Pons (tissue), 1 donor: ENCODE measurements around the gene SUMO2.
"Not testable (repeated sequence)": the region's sequence is repeated elsewhere in the genome, so short reads cannot be mapped to it uniquely, and the experiment has no call there.

Source experiments
- DNase-seq: peaks from one replicate; pipeline ENCODE4 v3.0.0-alpha.2; 2016; ENCODE audit warnings: low spot score

Gene SUMO2

DNA sequence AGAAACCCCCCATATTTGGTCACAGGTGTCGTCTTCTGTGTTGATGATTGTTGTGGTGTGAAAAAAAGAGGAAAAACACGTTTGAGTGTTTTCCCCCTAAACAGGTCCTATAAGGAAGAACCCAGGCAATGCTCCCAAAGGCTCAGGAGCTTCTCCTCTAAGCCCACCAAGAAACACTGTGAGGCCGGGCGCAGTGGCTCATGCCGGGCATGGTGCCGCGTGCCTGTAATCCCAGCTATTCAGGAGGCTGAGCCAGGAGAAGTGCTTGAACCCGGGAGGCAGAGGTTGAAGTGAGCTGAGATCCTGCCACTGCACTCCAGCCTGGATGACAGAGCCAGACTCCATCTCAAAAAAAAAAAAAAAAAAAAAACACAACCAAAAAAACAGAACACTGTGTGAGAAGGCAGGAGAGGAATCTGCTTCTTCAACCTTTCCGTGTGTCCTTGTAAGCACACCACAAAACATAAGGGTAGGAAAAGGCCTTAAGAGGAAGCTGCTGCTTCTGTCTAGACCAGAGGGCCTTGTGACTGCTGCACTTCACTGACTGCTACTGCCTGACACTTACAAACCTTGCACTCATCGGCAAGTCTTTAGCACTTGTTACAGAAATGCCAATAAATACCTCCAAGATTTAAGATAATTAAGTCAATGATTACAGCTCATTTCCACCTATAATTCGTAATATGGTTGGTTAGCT lies 37.8 kb downstream of the SUMO2 start:
- DNase-seq: peak; percentile 54

- no peak for DNase-seq
Measured at GRCh38 chr17:75142236-75142971, 40.4 kb downstream of the SUMO2 start.

- DNase-seq: no peak
Measured at GRCh38 chr17:75138519-75138918, 44.2 kb downstream of the SUMO2 start.

GRCh38 chr17:75137762-75138161 lies 45.0 kb downstream of the SUMO2 start:
- DNase-seq: not testable (repeated sequence)

DNA sequence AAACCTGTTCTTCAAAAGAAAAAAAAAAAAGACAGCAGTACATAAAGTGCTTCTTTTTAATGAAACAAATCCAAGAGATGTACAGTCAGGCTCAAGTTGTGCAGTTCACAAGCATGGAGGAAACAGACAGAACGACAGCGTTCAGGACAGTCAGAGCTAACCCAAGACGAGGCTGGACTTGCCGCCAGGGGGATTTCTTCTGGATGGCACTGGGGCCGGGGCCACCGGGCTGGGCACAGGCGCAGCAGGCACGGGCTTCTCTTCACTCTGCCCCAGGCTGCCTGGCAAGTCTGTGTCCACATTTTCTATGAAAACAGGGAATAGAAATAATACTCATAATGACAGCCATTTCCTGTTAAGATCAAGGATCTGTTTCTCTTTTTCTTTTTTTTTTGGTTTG lies 46.8 kb downstream of the SUMO2 start:
- DNase-seq: no peak

DNA sequence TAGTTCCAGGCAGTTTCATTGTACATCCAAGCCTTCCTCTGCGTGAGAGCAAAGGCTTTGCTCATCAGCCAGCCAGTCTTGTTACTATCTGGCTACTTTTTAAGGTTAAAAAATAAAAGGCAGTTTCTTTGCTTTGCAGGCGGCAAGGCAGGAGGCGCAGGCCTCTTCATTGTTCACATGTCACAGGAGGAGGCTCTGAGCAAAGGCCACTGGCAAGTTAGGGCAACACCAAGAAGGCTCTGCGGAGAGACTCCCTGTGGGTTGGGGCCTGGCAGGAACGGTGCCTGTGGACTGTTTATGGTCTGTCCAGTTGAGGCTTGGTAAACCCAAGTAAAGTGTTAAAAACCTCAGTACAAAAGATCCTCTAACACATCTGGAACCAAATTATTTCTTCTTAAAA lies 47.3 kb downstream of the SUMO2 start:
- no peak for DNase-seq

GRCh38 chr17:75133607-75134347 lies 49.0 kb downstream of the SUMO2 start:
- not testable (repeated sequence) for DNase-seq

- DNase-seq: no peak
Measured at GRCh38 chr17:75133001-75133400, 49.8 kb downstream of the SUMO2 start.

- not testable (repeated sequence) for DNase-seq
Measured at GRCh38 chr17:75132018-75133000, 50.5 kb downstream of the SUMO2 start.

- peak; percentile 48 for DNase-seq
Measured at GRCh38 chr17:75131278-75132017, 51.3 kb downstream of the SUMO2 start, which contains the start of gene NT5C. NT5C (minus strand) TSS chr17:75131742; CDS start chr17:75131707, 35 bp downstream.

- no peak for DNase-seq
Measured at GRCh38 chr17:75130632-75131277, 52.0 kb downstream of the SUMO2 start.

GRCh38 chr17:75130059-75130631 lies 52.6 kb downstream of the SUMO2 start:
- DNase-seq: no peak

DNA sequence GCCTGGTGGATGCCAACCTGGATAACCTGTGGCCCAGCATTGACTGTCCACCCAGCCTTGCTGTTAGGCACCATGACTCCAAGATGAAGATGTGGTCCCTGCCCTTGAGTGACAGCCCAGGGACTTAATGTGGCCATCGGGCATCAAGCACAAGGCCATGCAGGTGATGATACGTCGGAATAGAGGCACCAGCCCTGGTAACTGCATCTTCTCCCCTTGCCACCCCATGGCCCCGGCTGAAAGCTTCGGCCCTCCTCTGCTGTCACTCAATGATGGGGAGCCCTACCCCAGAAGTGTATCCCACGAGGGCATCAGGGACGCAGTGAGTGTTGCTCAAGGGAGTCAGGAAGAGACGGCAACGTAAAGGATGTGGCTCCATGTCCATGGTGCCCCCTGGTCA lies 53.2 kb downstream of the SUMO2 start:
- DNase-seq: no peak

DNA sequence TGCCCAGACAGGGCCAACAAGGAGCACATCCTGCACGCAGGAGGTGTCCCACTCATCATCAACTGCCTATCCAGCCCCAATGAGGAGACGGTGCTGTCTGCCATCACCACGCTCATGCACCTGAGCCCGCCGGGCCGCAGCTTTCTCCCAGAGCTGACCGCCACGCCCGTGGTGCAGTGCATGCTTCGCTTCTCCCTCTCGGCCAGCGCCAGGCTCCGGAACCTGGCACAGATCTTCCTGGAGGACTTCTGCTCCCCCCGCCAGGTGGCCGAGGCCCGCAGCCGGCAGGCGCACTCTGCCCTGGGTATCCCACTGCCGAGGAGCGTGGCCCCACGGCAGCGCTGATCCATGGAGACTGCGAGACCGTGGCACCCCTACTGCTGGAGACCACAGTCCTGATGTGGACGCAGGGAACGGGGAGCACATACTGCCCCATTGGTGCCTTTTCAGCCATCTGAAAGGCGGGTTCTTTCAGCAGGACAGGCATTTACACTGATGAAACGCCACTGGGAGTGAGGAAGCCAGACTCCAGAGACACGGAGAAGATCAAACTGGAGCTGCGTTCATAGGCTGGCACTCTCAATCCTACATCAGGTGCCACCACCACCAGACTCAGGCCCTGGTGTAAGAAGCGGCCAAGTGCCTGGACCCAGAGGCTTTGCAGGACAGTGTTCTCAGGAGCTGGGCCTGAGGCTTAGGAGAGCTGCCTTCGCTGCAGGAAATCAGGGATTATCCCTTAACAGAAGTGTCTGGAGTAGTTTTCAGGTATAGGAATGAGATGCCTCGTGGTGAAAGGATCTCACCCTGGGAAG lies 53.9 kb downstream of the SUMO2 start:
- no peak for DNase-seq

DNA sequence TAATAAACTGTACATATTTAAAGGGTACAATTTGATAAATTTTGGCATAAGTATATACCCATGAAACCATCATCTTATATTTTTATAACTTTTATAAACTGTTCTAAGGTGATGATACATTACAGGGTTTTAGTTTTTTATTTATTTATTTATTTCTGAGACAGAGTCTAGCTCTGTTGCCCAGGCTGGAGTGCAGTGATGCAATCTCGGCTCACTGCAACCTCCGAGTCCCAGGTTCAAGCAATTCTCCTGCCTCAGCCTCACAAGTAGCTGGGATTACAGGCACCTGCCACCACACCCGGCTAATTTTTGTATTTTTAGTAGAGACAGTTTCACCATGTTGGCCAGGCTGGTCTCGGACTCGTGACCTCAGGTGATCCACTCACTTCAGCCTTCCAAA lies 54.8 kb downstream of the SUMO2 start:
- DNase-seq: not testable (repeated sequence)

- DNase-seq: no peak
Measured at GRCh38 chr17:75126954-75127353, 55.8 kb downstream of the SUMO2 start.

GRCh38 chr17:75125984-75126383 lies 56.8 kb downstream of the SUMO2 start:
- DNase-seq: no peak

GRCh38 chr17:75124819-75125162 lies 58.0 kb downstream of the SUMO2 start:
- DNase-seq: no peak
